Keratinocyte (primary cell): ENCODE measurements around the gene ANKZF1. TPM values are rescaled to one million over a fixed set of nuclear protein-coding genes. Genes with fewer than 3 reads are reported as not detected.
A peak's percentile ranks its signal among the peaks of the same experiment; 100 is the strongest.

Source experiments
- DNase-seq: peaks from one replicate; pipeline ENCODE4 v3.0.0-alpha.2; 2011; ENCODE audit warnings: low read depth, missing footprints, low spot score
- FAIRE-seq: peaks from 2 replicates; lab custom pipeline; 2011; peaks lifted over from hg19 to GRCh38; lab: Jason Lieb, UNC
- H2AFZ ChIP-seq: 2 replicates; pipeline ENCODE4 v1.6.0; 2012; ENCODE audit warnings: low read length, control low read depth, inconsistent platforms; ENCODE audit not compliant: control insufficient read depth
- H3K27ac ChIP-seq: 2 replicates; pipeline ENCODE4 v1.5.1; 2011; ENCODE audit warnings: low read length; ENCODE audit not compliant: control insufficient read depth, insufficient read depth
- H3K27me3 ChIP-seq: 3 replicates; pipeline ENCODE4 v1.6.0; 2011; ENCODE audit warnings: low read length; ENCODE audit not compliant: control insufficient read depth, insufficient read depth; ENCODE audit errors: extremely low read depth
- H3K36me3 ChIP-seq, 2 experiments: 2 replicates in 1 of 2; 3 replicates in 1 of 2; pipeline ENCODE4 v1.5.1; 2011; ENCODE audit warnings: low read length in 2 of 2, mild to moderate bottlenecking in 1 of 2; ENCODE audit not compliant: control insufficient read depth in 2 of 2, insufficient read depth in 2 of 2; ENCODE audit errors: extremely low read depth in 1 of 2
- H3K4me1 ChIP-seq: 3 replicates; pipeline ENCODE4 v1.5.1; 2011; ENCODE audit warnings: low read length; ENCODE audit not compliant: control insufficient read depth, insufficient read depth; ENCODE audit errors: extremely low read depth
- H3K4me2 ChIP-seq: 3 replicates; pipeline ENCODE4 v1.6.0; 2011; ENCODE audit warnings: low read depth, low read length; ENCODE audit not compliant: control insufficient read depth, insufficient read depth; ENCODE audit errors: extremely low read depth
- H3K4me3 ChIP-seq, 3 experiments: fragments of 200-600 bp in 1 of 3; sonication (generic) in 1 of 3; 2 replicates in 2 of 3; 3 replicates in 1 of 3; pipeline ENCODE4 v1.5.1; 2011 to 2016; ENCODE audit warnings: low read length in 3 of 3, mild to moderate bottlenecking in 3 of 3, control low read depth in 2 of 3, inconsistent platforms in 1 of 3, low read depth in 1 of 3, mixed read lengths in 1 of 3, mixed run types in 1 of 3, moderate library complexity in 1 of 3; ENCODE audit not compliant: control insufficient read depth in 2 of 3, insufficient read depth in 2 of 3; ENCODE audit errors: extremely low read depth in 1 of 3
- H3K79me2 ChIP-seq: 2 replicates; pipeline ENCODE4 v1.6.0; 2012; ENCODE audit warnings: low read length; ENCODE audit not compliant: control insufficient read depth, insufficient read depth
- H3K9ac ChIP-seq: 3 replicates; pipeline ENCODE4 v1.6.0; 2011; ENCODE audit warnings: low read length; ENCODE audit not compliant: control insufficient read depth, insufficient read depth; ENCODE audit errors: extremely low read depth
- H3K9me1 ChIP-seq: 3 replicates; pipeline ENCODE4 v1.6.0; 2011; ENCODE audit warnings: low read length; ENCODE audit not compliant: control insufficient read depth, insufficient read depth; ENCODE audit errors: extremely low read depth
- H3K9me3 ChIP-seq: 2 replicates; pipeline ENCODE4 v1.5.1; 2012; ENCODE audit warnings: low read depth, low read length; ENCODE audit not compliant: control insufficient read depth
- H4K20me1 ChIP-seq: 3 replicates; pipeline ENCODE4 v1.6.0; 2011; ENCODE audit warnings: low read length; ENCODE audit not compliant: control insufficient read depth, insufficient read depth; ENCODE audit errors: extremely low read depth
- CTCF ChIP-seq, 3 experiments: IDR thresholded peaks in 1 of 3; conservative IDR thresholded peaks in 1 of 3; optimal IDR thresholded peaks in 1 of 3; 2 replicates in 2 of 3; 3 replicates in 1 of 3; pipeline versions ENCODE3 to v1.5.1; 2011; ENCODE audit warnings: low read length in 3 of 3, mild to moderate bottlenecking in 3 of 3, moderate library complexity in 2 of 3, control low read depth in 1 of 3, inconsistent platforms in 1 of 3; ENCODE audit not compliant: insufficient read depth in 2 of 3; ENCODE audit errors: extremely low read depth in 1 of 3
- EZH2 ChIP-seq: IDR thresholded peaks from one replicate; pipeline ENCODE4 v1.6.1; 2012; ENCODE audit warnings: inconsistent platforms, mild to moderate bottlenecking, low read length, moderate library complexity
- dilution Hi-C: fragments of 300-500 bp; cut with MboI; formaldehyde crosslinking; loops from one replicate; pipeline ENCODE4 v1.7.0; 2020; ENCODE audit warnings: low sequenced_read_pairs; ENCODE audit not compliant: extremely low pct_ligation_motif_present
- polyA minus RNA-seq, 3 experiments: library from RNA; depleted of rRNA, polyadenylated mRNA; stranded (reverse); fragments of >200 nt; gene quantifications; 1 replicate in 1 of 3; 2 replicates in 1 of 3; 3 replicates in 1 of 3; pipeline ENCODE4 v1.2.3, GENCODE V29; 2011
- polyA plus RNA-seq, 5 experiments: library from polyadenylated mRNA; depleted of rRNA in 3 of 5; stranded (reverse) in 3 of 5; stranded (forward) in 1 of 5; unstranded in 1 of 5; fragments of >200 nt; gene quantifications; 1 replicate in 1 of 5; 2 replicates in 3 of 5; 3 replicates in 1 of 5; pipeline versions ENCODE4 v1.2.1 to v1.2.3, GENCODE V29; 2011 to 2012; ENCODE audit warnings: missing spikeins in 2 of 5, low read depth in 1 of 5, low replicate concordance in 1 of 5

ANKZF1 gene
- polyA plus RNA-seq (20.9 to 41.0 TPM (median 35.1 TPM) in 3 replicates), polyA minus RNA-seq (17.4 to 26.8 TPM (median 20.2 TPM) in 3 replicates)
- polyA plus RNA-seq (2011; ENCODE audit: low read depth): 47.2 TPM
- polyA plus RNA-seq (2011; cell fraction: cytosol; rRNA removed): 10.6 and 11.5 TPM in 2 replicates
- polyA plus RNA-seq (2011; cell fraction: nucleus; rRNA removed): 134 and 151 TPM in 2 replicates
- polyA plus RNA-seq (2012; ENCODE audit: low replicate concordance): 17.2 and 39.4 TPM in 2 replicates
- polyA minus RNA-seq (2011; cell fraction: cytosol; rRNA and poly(A)+ RNA removed): 14.4 TPM
- 27.3 and 35.8 TPM in 2 replicates for polyA minus RNA-seq (2011; cell fraction: nucleus; rRNA and poly(A)+ RNA removed)

- peak within 1 kb of the TSS; percentile 74 to 97 (median 90) for H3K4me3 ChIP-seq
- dilution Hi-C loops: no loop called here
- DNase-seq: peak; percentile 89
- H3K27me3 ChIP-seq: no peaks in the 10 kb centered on the region
- peaks cover 28 to 42% of the 10 kb centered on the region in 2 experiments for H3K36me3 ChIP-seq
- peak within 1 kb of the TSS; percentile 76 for H2AFZ ChIP-seq
- peaks cover 19% of the 10 kb centered on the region for H3K4me1 ChIP-seq
- peak within 1 kb of the TSS; percentile 91 for H3K27ac ChIP-seq
- H3K4me2 ChIP-seq: peak within 1 kb of the TSS; percentile 99
- peak; percentile 64 for FAIRE-seq
- H3K9ac ChIP-seq: peak within 1 kb of the TSS; percentile 94
- peaks cover 35% of the 10 kb centered on the region for H3K79me2 ChIP-seq
- no peaks in the 10 kb centered on the region for H4K20me1 ChIP-seq
- no peak for TF ChIP-seq CTCF (optimal IDR thresholded peaks at IDR 0.05 in 1 of 3, IDR thresholded peaks at IDR 0.05 in 1 of 3, conservative IDR thresholded peaks at IDR 0.05 in 1 of 3; ENCODE audit: extremely low read depth in 1 of 3, insufficient read depth in 2 of 3, low read length in 3 of 3)
- TF ChIP-seq EZH2: no peak
- peaks cover 3% of the 10 kb centered on the region for H3K9me1 ChIP-seq
- H3K9me3 ChIP-seq: no peaks in the 10 kb centered on the region
These were observed at the start of gene ANKZF1, which contains the start of gene ATG9A for GRCh38 chr2:219229305-219230058. TSS of gene ANKZF1 (plus strand) at chr2:219229806. CDS start at chr2:219230258, 452 bp downstream. TSS of gene ATG9A (minus strand) at chr2:219229636. CDS start at chr2:219228024, 1,612 bp downstream.

- no peak for TF ChIP-seq CTCF (optimal IDR thresholded peaks at IDR 0.05 in 1 of 3, IDR thresholded peaks at IDR 0.05 in 1 of 3, conservative IDR thresholded peaks at IDR 0.05 in 1 of 3; ENCODE audit: extremely low read depth in 1 of 3, insufficient read depth in 2 of 3, low read length in 3 of 3)
- no peak for TF ChIP-seq EZH2
- dilution Hi-C loops: no loop called here
- peaks cover 21 to 29% of the 10 kb centered on the region in 2 experiments for H3K36me3 ChIP-seq
These were observed 48.6 kb upstream of the ANKZF1 start for GRCh38 chr2:219180961-219181360.

More at GRCh38 chr2:219180961-219181360, 48.6 kb upstream of the ANKZF1 start:
- H3K4me3 ChIP-seq: no peak overlapping the region
- H4K20me1 ChIP-seq: no peaks in the 10 kb centered on the region
- DNase-seq: no peak
- no peak overlapping the region for H2AFZ ChIP-seq
- FAIRE-seq: no peak
- H3K9me3 ChIP-seq: no peaks in the 10 kb centered on the region
- peaks cover 16% of the 10 kb centered on the region for H3K79me2 ChIP-seq
- no peaks in the 10 kb centered on the region for H3K27me3 ChIP-seq
- H3K9ac ChIP-seq: no peak overlapping the region
- H3K4me1 ChIP-seq: peaks cover 14% of the 10 kb centered on the region
- no peak overlapping the region for H3K27ac ChIP-seq
- H3K9me1 ChIP-seq: peaks cover 2% of the 10 kb centered on the region
- no peak overlapping the region for H3K4me2 ChIP-seq
